OCI-LY7 (cell line): ENCODE results near the gene UBL4A.

Source experiments
- EZH2phosphoT487 ChIP-seq: fragments of 200-600 bp; sonication (generic); IDR thresholded peaks from 2 replicates; pipeline ENCODE4 v1.6.1; 2018; ENCODE audit warnings: low read depth, borderline replicate concordance, mild to moderate bottlenecking, mixed run types, antibody characterized with exemption, low read length, moderate library complexity, mixed read lengths
- TF ChIP-seq, protein P1 (sequence below): fragments of 200-600 bp; sonication (generic); conservative IDR thresholded peaks from 2 replicates; pipeline ENCODE4 v1.5.1; 2014; ENCODE audit warnings: mild to moderate bottlenecking, antibody characterized with exemption, low read length, moderate library complexity, mixed read lengths

DNA sequence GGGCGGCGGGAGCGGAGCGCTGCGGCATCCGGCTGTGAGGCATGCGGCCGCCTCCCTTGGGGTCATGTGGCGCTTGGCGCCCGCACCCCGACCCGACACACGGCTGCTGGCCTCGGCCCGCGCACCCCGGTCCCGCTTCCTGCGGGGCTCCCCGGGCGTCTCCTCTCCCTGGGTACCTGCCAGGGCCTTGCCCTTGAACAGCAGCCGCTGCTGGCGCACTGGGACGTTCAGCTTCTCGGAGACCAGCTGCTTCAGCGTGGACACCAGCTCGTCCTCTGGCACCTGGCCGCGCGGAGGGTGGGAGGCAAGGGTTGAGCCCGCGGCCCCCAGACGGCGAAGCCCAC is 391 bp downstream of the UBL4A start:
- TF ChIP-seq, protein P1, sequence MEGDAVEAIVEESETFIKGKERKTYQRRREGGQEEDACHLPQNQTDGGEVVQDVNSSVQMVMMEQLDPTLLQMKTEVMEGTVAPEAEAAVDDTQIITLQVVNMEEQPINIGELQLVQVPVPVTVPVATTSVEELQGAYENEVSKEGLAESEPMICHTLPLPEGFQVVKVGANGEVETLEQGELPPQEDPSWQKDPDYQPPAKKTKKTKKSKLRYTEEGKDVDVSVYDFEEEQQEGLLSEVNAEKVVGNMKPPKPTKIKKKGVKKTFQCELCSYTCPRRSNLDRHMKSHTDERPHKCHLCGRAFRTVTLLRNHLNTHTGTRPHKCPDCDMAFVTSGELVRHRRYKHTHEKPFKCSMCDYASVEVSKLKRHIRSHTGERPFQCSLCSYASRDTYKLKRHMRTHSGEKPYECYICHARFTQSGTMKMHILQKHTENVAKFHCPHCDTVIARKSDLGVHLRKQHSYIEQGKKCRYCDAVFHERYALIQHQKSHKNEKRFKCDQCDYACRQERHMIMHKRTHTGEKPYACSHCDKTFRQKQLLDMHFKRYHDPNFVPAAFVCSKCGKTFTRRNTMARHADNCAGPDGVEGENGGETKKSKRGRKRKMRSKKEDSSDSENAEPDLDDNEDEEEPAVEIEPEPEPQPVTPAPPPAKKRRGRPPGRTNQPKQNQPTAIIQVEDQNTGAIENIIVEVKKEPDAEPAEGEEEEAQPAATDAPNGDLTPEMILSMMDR, result no peak
- TF ChIP-seq EZH2phosphoT487, result no peak
